Spleen (tissue), 11 donors: ENCODE results near the gene SLC26A6. TPM values are rescaled to one million over a fixed set of nuclear protein-coding genes. Genes with fewer than 3 reads are reported as not detected.
A peak's percentile ranks its signal among the peaks of the same experiment; 100 is the strongest.

Experiments
- DNase-seq: peaks from one replicate; pipeline ENCODE4 v3.0.0-alpha.2; 2020
- H3K27ac ChIP-seq, 8 donors: fragments of 200-600 bp; sonication (generic) in 7 of 8; 1 replicate in 4 of 8; 2 replicates in 4 of 8; pipeline versions ENCODE4 v1.5.0 to v1.8.0; 2016 to 2021; ENCODE audit warnings: inconsistent platforms in 4 of 8, mild to moderate bottlenecking in 4 of 8, moderate library complexity in 1 of 8
- H3K27me3 ChIP-seq, 7 donors: fragments of 200-600 bp; sonication (generic) in 6 of 7; replicated peaks in 1 of 7; 1 replicate in 4 of 7; 2 replicates in 3 of 7; pipeline versions ENCODE4 v1.5.0 to v1.8.0; 2016 to 2021; ENCODE audit warnings: inconsistent platforms in 3 of 7, mild to moderate bottlenecking in 1 of 7
- H3K36me3 ChIP-seq, 6 donors: fragments of 200-600 bp; sonication (generic) in 5 of 6; 1 replicate in 4 of 6; 2 replicates in 2 of 6; pipeline versions ENCODE4 v1.5.0 to v1.8.0; 2016 to 2021; ENCODE audit warnings: inconsistent platforms in 2 of 6
- H3K4me1 ChIP-seq, 6 donors: fragments of 200-600 bp; sonication (generic) in 5 of 6; 1 replicate in 3 of 6; 2 replicates in 3 of 6; pipeline versions ENCODE4 v1.5.0 to v1.8.0; 2016 to 2021; ENCODE audit warnings: inconsistent platforms in 3 of 6
- H3K4me3 ChIP-seq, 8 donors: fragments of 200-600 bp; sonication (generic) in 7 of 8; 1 replicate in 4 of 8; 2 replicates in 4 of 8; pipeline versions ENCODE4 v1.5.0 to v1.8.0; 2016 to 2021; ENCODE audit warnings: inconsistent platforms in 4 of 8, mild to moderate bottlenecking in 4 of 8, moderate library complexity in 2 of 8
- H3K9me3 ChIP-seq, 8 donors: fragments of 200-600 bp; sonication (generic) in 7 of 8; 1 replicate in 4 of 8; 2 replicates in 4 of 8; pipeline versions ENCODE4 v1.5.0 to v1.8.0; 2016 to 2021; ENCODE audit warnings: inconsistent platforms in 4 of 8
- CTCF ChIP-seq, 11 experiments: fragments of 200-600 bp in 7 of 11; fragments of 450-650 bp in 4 of 11; sonication (generic) in 4 of 11; IDR thresholded peaks in 8 of 11; conservative IDR thresholded peaks in 3 of 11; 1 replicate in 7 of 11; 2 replicates in 4 of 11; pipeline versions ENCODE4 v1.4.0 to v1.8.0; 2016 to 2021; ENCODE audit warnings: antibody characterized with exemption in 11 of 11, inconsistent platforms in 4 of 11, mild to moderate bottlenecking in 1 of 11
- POLR2A ChIP-seq, 3 donors: fragments of 450-650 bp; IDR thresholded peaks; one replicate each; pipeline ENCODE4 v1.5.1; 2017; ENCODE audit warnings: antibody characterized with exemption in 3 of 3, mild to moderate bottlenecking in 1 of 3
- POLR2AphosphoS5 ChIP-seq, 3 donors: sonication (generic); formaldehyde crosslinking; IDR thresholded peaks; one replicate each; pipeline ENCODE4 v1.5.1; 2017; ENCODE audit warnings: antibody characterized with exemption in 3 of 3
- WGBS, 5 donors: extraction: QIAGEN DNeasy Blood & Tissue Kit in 3 of 5; methylation state at CpG; one replicate each; pipeline versions ENCODE4 v1.1.5 to v1.1.7; 2013 to 2018; 5-methylcytosine and 5-hydroxymethylcytosine counted together
- intact Hi-C: fragments of 100-400 bp; cut with DNase I; formaldehyde crosslinking; loops from one replicate; pipeline ENCODE4 v1.15.0; 2023; ENCODE audit warnings: low total_unique reads
- polyA plus RNA-seq, 3 donors: library from polyadenylated mRNA; stranded (reverse); fragments of 200-250 nt; gene quantifications; one replicate each; pipeline ENCODE4 v1.2.1, GENCODE V29; 2013
- total RNA-seq, 7 donors: library from RNA; depleted of rRNA in 3 of 7; stranded (reverse); fragments of >200 nt in 3 of 7; fragmentation: NEBNext Ultra II Directional in 4 of 7; extraction: Animal tissue kit (Norgen Biotek cat#: 25700) in 4 of 7; gene quantifications; one replicate each; pipeline versions ENCODE4 v1.1.0 to v1.2.1, GENCODE V29; 2016 to 2021
- donor health status: healthy with polysubstance abuse.
- donor health status: DM: no; HTN: no; CAD: no; lungs with moderate emphysema.
- donor health status: DM: no; HTN: no; CAD: no.
- donor health status: Bipolar disorder and iron deficiency.
- donor health status: healthy.
- donor health status: DM: no; HTN: no; CAD: no.
- donor health status: DM: yes; HTN: yes; CAD: no.

Gene SLC26A6
- total and polyA plus RNA-seq, 10 donors: 8.5 to 59.7 (median 22.1) TPM

DNA sequence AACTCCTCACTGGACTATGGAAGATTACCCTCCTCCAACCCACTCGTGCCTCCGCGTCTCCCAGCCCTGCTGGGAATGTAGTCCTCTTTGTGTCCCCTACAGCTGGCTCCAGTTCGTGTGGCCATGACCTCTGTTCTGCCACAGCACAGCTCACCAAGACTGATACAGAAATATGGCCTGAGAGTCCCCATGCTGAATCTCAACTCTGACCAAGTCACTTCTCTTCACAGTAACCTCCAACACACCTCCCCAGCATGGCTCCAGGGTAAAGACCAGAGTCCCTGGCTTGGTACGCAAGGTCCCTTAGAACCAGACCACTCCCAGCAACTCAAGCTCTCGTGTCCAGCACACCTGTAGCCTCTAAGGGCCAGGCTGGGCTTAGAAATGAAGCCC, 37.9 kb downstream of the SLC26A6 start:
- Histone ChIP-seq H3K27me3 (peaks cover 0 to 38% (median 16%) of the 10 kb centered on the region in 7 donors), H3K27ac (peak overlapping the region in 7 of 8 donors; percentile 35 to 79 (median 73)), H3K36me3 (peaks cover 10 to 59% (median 54%) of the 10 kb centered on the region in 6 donors), H3K9me3 (no peaks in the 10 kb centered on the region), H3K4me1 (peaks cover 0 to 46% (median 25%) of the 10 kb centered on the region in 6 donors), H3K4me3 (no peak overlapping the region)
- TF ChIP-seq POLR2A (IDR thresholded peaks at IDR 0.05): no peak
- TF ChIP-seq POLR2AphosphoS5 (IDR thresholded peaks at IDR 0.05): peak in 1 of 3 donors; percentile 30
- DNase-seq: no peak
- intact Hi-C loops: no loop called here
- WGBS, 5 donors: 76 to 85% (median 83%) methylated on average over 5 to 6 of the region's 6 CpGs

GRCh38 chr3:48596676-48597407, 38.4 kb downstream of the SLC26A6 start:
- intact Hi-C loops: no loop called here
- Histone ChIP-seq H3K9me3 (no peaks in the 10 kb centered on the region), H3K27me3 (peaks cover 0 to 43% (median 16%) of the 10 kb centered on the region in 7 donors), H3K4me1 (peaks cover 0 to 46% (median 25%) of the 10 kb centered on the region in 6 donors), H3K27ac (peak overlapping the region in 6 of 8 donors; percentile 1 to 79 (median 74)), H3K4me3 (no peak overlapping the region), H3K36me3 (peaks cover 10 to 53% (median 48%) of the 10 kb centered on the region in 6 donors)
- TF ChIP-seq CTCF (IDR thresholded peaks at IDR 0.05 in 8 of 11, conservative IDR thresholded peaks at IDR 0.05 in 3 of 11): no peak
- TF ChIP-seq POLR2AphosphoS5 (IDR thresholded peaks at IDR 0.05): peak in 1 of 3 donors; percentile 24
- TF ChIP-seq POLR2A (IDR thresholded peaks at IDR 0.05): no peak
- WGBS, 5 donors: 78 to 87% (median 82%) methylated on average over 8 of the region's 8 CpGs
- no peak for DNase-seq

DNA sequence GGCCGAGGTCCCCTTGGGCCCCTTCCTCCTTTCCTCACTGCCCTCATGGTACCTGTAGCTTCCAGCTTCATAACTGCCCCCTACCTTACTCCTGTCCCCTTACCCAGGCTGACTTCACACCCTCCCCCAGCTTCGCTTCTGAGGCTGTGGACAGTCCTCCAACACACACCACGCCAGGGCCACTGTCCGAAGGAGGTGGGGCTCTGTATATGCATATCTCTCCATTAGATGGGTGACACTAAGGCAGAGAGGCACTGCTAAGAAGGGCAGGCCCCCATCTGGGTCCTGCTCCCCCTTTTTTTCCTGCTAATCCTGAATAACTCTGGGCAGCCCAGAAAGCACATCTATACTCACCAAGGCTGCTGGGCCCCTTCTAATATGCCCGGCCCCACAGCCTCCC, 39.1 kb downstream of the SLC26A6 start:
- intact Hi-C loops: no loop called here
- H3K4me3 ChIP-seq: no peak overlapping the region
- H3K36me3 ChIP-seq: peaks cover 5 to 46% (median 41%) of the 10 kb centered on the region in 6 donors
- H3K9me3 ChIP-seq: no peaks in the 10 kb centered on the region
- peaks cover 0 to 50% (median 16%) of the 10 kb centered on the region in 7 donors for H3K27me3 ChIP-seq
- peaks cover 0 to 46% (median 25%) of the 10 kb centered on the region in 6 donors for H3K4me1 ChIP-seq
- DNase-seq: no peak
- peak in 1 of 3 donors; percentile 16 for TF ChIP-seq POLR2AphosphoS5 (IDR thresholded peaks at IDR 0.05)
- no peak for TF ChIP-seq POLR2A (IDR thresholded peaks at IDR 0.05)
- no peak for TF ChIP-seq CTCF (IDR thresholded peaks at IDR 0.05 in 8 of 11, conservative IDR thresholded peaks at IDR 0.05 in 3 of 11)
- WGBS, 5 donors: 76 to 82% (median 78%) methylated on average over 5 of the region's 5 CpGs
- H3K27ac ChIP-seq: peak overlapping the region in 5 of 8 donors; percentile 14 to 79 (median 75)

DNA sequence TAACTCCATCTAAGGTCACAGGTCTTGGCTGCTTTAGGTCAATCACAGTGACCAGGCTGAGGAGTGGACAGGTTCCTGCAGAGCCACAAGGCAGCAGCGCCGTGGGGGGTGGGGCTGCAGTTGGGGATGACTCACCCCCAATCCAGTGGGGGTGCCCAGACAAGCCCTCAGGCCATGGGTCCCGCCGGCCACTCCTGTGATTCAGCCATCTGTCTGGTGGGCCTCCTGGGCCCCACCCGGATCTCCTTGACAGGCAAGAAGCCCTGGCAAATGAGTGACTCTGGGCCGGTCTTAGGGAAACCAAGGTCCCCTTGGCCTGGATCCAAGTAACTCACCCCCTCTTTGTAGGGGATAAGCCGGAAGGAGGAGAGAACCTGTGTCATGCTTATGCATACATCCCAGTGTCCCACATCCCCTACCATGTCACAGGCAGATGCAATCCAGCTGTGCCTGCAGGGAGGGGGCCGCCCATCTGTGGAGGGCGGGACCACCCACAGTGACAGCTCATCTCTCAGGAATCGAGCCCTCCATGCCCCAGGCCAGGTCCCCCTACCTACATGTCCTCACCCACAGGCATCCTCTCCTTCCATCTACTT, 39.6 kb downstream of the SLC26A6 start:
- WGBS, 5 donors: 34 to 70% (median 47%) methylated on average over 5 to 10 of the region's 10 CpGs
- TF ChIP-seq POLR2A (IDR thresholded peaks at IDR 0.05) (no peak), POLR2AphosphoS5 (IDR thresholded peaks at IDR 0.05) (peak in 2 of 3 donors; percentile 14 to 32)
- peaks cover 0 to 46% (median 25%) of the 10 kb centered on the region in 6 donors for H3K4me1 ChIP-seq
- DNase-seq: no peak
- intact Hi-C loops: no loop called here
- H3K9me3 ChIP-seq: no peaks in the 10 kb centered on the region
- peaks cover 0 to 50% (median 16%) of the 10 kb centered on the region in 7 donors for H3K27me3 ChIP-seq
- H3K4me3 ChIP-seq: no peak overlapping the region
- H3K36me3 ChIP-seq: peaks cover 3 to 41% (median 36%) of the 10 kb centered on the region in 6 donors
- H3K27ac ChIP-seq: peak overlapping the region in 5 of 8 donors; percentile 14 to 79 (median 75)
